H9 (cell line): Measurements from ENCODE around the gene TAGLN3. TPM values are rescaled to one million over a fixed set of nuclear protein-coding genes. Genes with fewer than 3 reads are reported as not detected.

Experiments
- DNase-seq: peaks from one replicate; pipeline ENCODE4 v3.0.0-alpha.2; 2017
- H2AFZ ChIP-seq: one replicate; pipeline ENCODE4 v1.6.1; 2013; ENCODE audit warnings: mild to moderate bottlenecking, low read length, control low read depth, moderate library complexity
- H2AK5ac ChIP-seq: 2 replicates; pipeline ENCODE4 v1.6.1; 2013; ENCODE audit warnings: low read length, control low read depth, mixed read lengths; ENCODE audit not compliant: insufficient read length
- H2BK120ac ChIP-seq: one replicate; pipeline ENCODE4 v1.6.1; 2013; ENCODE audit warnings: low read depth, mild to moderate bottlenecking, low read length, control low read depth, inconsistent platforms; ENCODE audit not compliant: poor library complexity, severe bottlenecking
- H2BK12ac ChIP-seq: 2 replicates; pipeline ENCODE4 v1.6.1; 2013; ENCODE audit warnings: low read length, control low read depth, mixed read lengths, low read depth; ENCODE audit not compliant: insufficient read length
- H2BK15ac ChIP-seq: 2 replicates; pipeline ENCODE4 v1.6.1; 2013; ENCODE audit warnings: low read depth, low read length, control low read depth
- H2BK20ac ChIP-seq: one replicate; pipeline ENCODE4 v1.6.1; 2013; ENCODE audit warnings: low read depth, mild to moderate bottlenecking, low read length, control low read depth, inconsistent platforms; ENCODE audit not compliant: poor library complexity, severe bottlenecking
- H2BK5ac ChIP-seq: 2 replicates; pipeline ENCODE4 v1.6.1; 2013; ENCODE audit warnings: low read length, control low read depth, mixed read lengths; ENCODE audit not compliant: insufficient read length
- H3K14ac ChIP-seq: 2 replicates; pipeline ENCODE4 v1.6.1; 2013; ENCODE audit warnings: low read length, control low read depth; ENCODE audit not compliant: insufficient read depth
- H3K18ac ChIP-seq: 2 replicates; pipeline ENCODE4 v1.6.1; 2013; ENCODE audit warnings: low read depth, mild to moderate bottlenecking, mixed read lengths, low read length, control low read depth; ENCODE audit not compliant: insufficient read length
- H3K23ac ChIP-seq: 2 replicates; pipeline ENCODE4 v1.6.1; 2013; ENCODE audit warnings: low read length, control low read depth, mixed read lengths, low read depth; ENCODE audit not compliant: insufficient read length
- H3K23me2 ChIP-seq: 2 replicates; pipeline ENCODE4 v1.6.1; 2013; ENCODE audit warnings: low read depth, mild to moderate bottlenecking, mixed read lengths, low read length, control low read depth; ENCODE audit not compliant: insufficient read length, poor library complexity, severe bottlenecking
- H3K27ac ChIP-seq: 2 replicates; pipeline ENCODE4 v1.5.1; 2013; ENCODE audit warnings: low read length, control low read depth, mixed read lengths, low read depth; ENCODE audit not compliant: insufficient read length
- H3K27me3 ChIP-seq: 2 replicates; pipeline ENCODE4 v1.6.1; 2013; ENCODE audit warnings: low read length, control low read depth, inconsistent platforms; ENCODE audit not compliant: insufficient read depth
- H3K4ac ChIP-seq: 2 replicates; pipeline ENCODE4 v1.6.1; 2013; ENCODE audit warnings: low read depth, mild to moderate bottlenecking, control low read depth, inconsistent platforms, low read length, moderate library complexity
- H3K4me1 ChIP-seq: 2 replicates; pipeline ENCODE4 v1.6.1; 2013; ENCODE audit warnings: low read length, control low read depth, inconsistent platforms; ENCODE audit not compliant: insufficient read depth
- H3K4me2 ChIP-seq: 2 replicates; pipeline ENCODE4 v1.6.1; 2013; ENCODE audit warnings: low read length, control low read depth, mixed read lengths; ENCODE audit not compliant: insufficient read length, insufficient read depth
- H3K56ac ChIP-seq: 2 replicates; pipeline ENCODE4 v1.6.1; 2013; ENCODE audit warnings: low read depth, mild to moderate bottlenecking, mixed read lengths, low read length, control low read depth; ENCODE audit not compliant: insufficient read length
- H3K79me1 ChIP-seq: 2 replicates; pipeline ENCODE4 v1.6.1; 2013; ENCODE audit warnings: low read depth, mild to moderate bottlenecking, moderate library complexity, low read length, control low read depth, inconsistent platforms; ENCODE audit not compliant: insufficient read depth, poor library complexity, severe bottlenecking
- H3K79me2 ChIP-seq: 2 replicates; pipeline ENCODE4 v1.6.1; 2013; ENCODE audit warnings: low read length, control low read depth, inconsistent platforms; ENCODE audit not compliant: insufficient read depth
- H3K9ac ChIP-seq: 2 replicates; pipeline ENCODE4 v1.6.1; 2013; ENCODE audit warnings: low read length, control low read depth, mixed read lengths; ENCODE audit not compliant: insufficient read length; ENCODE audit errors: extremely low read depth
- H3K9me3 ChIP-seq: one replicate; pipeline ENCODE4 v1.6.1; 2013; ENCODE audit warnings: low read depth, low read length, inconsistent platforms; ENCODE audit not compliant: control insufficient read depth
- H3T11ph ChIP-seq: one replicate; pipeline ENCODE4 v1.6.1; 2013; ENCODE audit warnings: mild to moderate bottlenecking, low read length, control low read depth, inconsistent platforms
- H4K20me1 ChIP-seq: one replicate; pipeline ENCODE4 v1.6.1; 2013; ENCODE audit not compliant: control insufficient read depth, insufficient read length, insufficient read depth
- H4K5ac ChIP-seq: 2 replicates; pipeline ENCODE4 v1.6.1; 2013; ENCODE audit warnings: low read depth, mild to moderate bottlenecking, mixed read lengths, low read length, control low read depth; ENCODE audit not compliant: insufficient read length
- H4K8ac ChIP-seq: replicated peaks from 2 replicates; pipeline ENCODE4 v1.6.1; 2013; ENCODE audit warnings: low read length, control low read depth, mixed read lengths, low read depth; ENCODE audit not compliant: insufficient read length
- H4K91ac ChIP-seq: 2 replicates; pipeline ENCODE4 v1.6.1; 2013; ENCODE audit warnings: low read depth, mild to moderate bottlenecking, moderate library complexity, mixed read lengths, low read length, control low read depth; ENCODE audit not compliant: insufficient read length
- H3K27ac Mint-ChIP-seq, 3 experiments: 2 replicates in 2 of 3; 3 replicates in 1 of 3; pipeline ENCODE4 v1.8.0; 2020 to 2021; ENCODE audit warnings: mixed read lengths in 3 of 3, mild to moderate bottlenecking in 1 of 3, moderate library complexity in 1 of 3
- H3K27me3 Mint-ChIP-seq: 2 replicates; pipeline ENCODE4 v1.8.0; 2021; ENCODE audit warnings: low read depth, mild to moderate bottlenecking, moderate library complexity, mixed read lengths
- H3K36me3 Mint-ChIP-seq, 3 experiments: 2 replicates in 2 of 3; 3 replicates in 1 of 3; pipeline ENCODE4 v1.8.0; 2020 to 2021; ENCODE audit warnings: low read depth in 3 of 3, mixed read lengths in 3 of 3; ENCODE audit not compliant: insufficient read depth in 1 of 3
- H3K4me1 Mint-ChIP-seq, 2 experiments: 2 replicates each; pipeline ENCODE4 v1.8.0; 2020; ENCODE audit warnings: mixed read lengths in 2 of 2
- H3K4me3 Mint-ChIP-seq, 2 experiments: 2 replicates in 1 of 2; 3 replicates in 1 of 2; pipeline ENCODE4 v1.8.0; 2020 to 2021; ENCODE audit warnings: mild to moderate bottlenecking in 2 of 2, mixed read lengths in 2 of 2, moderate library complexity in 1 of 2
- H3K9me3 Mint-ChIP-seq, 2 experiments: 2 replicates in 1 of 2; 3 replicates in 1 of 2; pipeline ENCODE4 v1.8.0; 2020; ENCODE audit warnings: mild to moderate bottlenecking in 2 of 2, mixed read lengths in 2 of 2, moderate library complexity in 1 of 2
- WGBS: extraction: QIAGEN DNeasy Blood & Tissue Kit; methylation state at CpG from one replicate; pipeline ENCODE4 v1.1.7; 2013; ENCODE audit warnings: missing lambda C conversion rate, low lambda C conversion rate, mixed read lengths; ENCODE audit not compliant: insufficient read length; ENCODE audit errors: extremely low coverage; 5-methylcytosine and 5-hydroxymethylcytosine counted together
- total RNA-seq: library from RNA; stranded (reverse); gene quantifications from 2 replicates; pipeline ENCODE4 v1.2.1, GENCODE V29; 2021
- TF ChIP-seq, protein P1 (sequence below): fragments of 200-600 bp; sonication (generic); conservative IDR thresholded peaks from 3 replicates; pipeline ENCODE4 v1.8.0; 2021; ENCODE audit warnings: antibody characterized with exemption, mild to moderate bottlenecking

The TAGLN3 gene
- total RNA-seq, 1 experiment from 2014 or later: 6.4 TPM

GRCh38 chr3:112004669-112005068 lies 5.9 kb downstream of the TAGLN3 start:
- WGBS: no CpG with 5 or more reads among the region's 2 CpGs
- Histone ChIP-seq H4K20me1 (no peaks in the 10 kb centered on the region), H3K9ac (no peak overlapping the region), H3K4me1 (0 out of 2 replicates have a peak, but pooled peaks cover 7% of the 10 kb centered on the region), H3K23me2 (peaks cover 3% of the 10 kb centered on the region), H2BK120ac (no peak overlapping the region), H4K8ac (no peak overlapping the region), H2BK15ac (no peak overlapping the region), H2AFZ (no peak overlapping the region), H3K18ac (no peak overlapping the region), H3K9me3 (no peaks in the 10 kb centered on the region), H3K56ac (no peak overlapping the region), H3K14ac (no peak overlapping the region), H3T11ph (no peak overlapping the region), H2BK12ac (no peak overlapping the region), H2BK20ac (no peak overlapping the region), H3K27ac (no peak overlapping the region), H3K4ac (no peak overlapping the region), H4K5ac (no peak overlapping the region), H2BK5ac (no peak overlapping the region), H3K4me2 (no peak overlapping the region), H3K23ac (no peak overlapping the region), H3K79me2 (no peaks in the 10 kb centered on the region), H2AK5ac (no peak overlapping the region), H4K91ac (no peak overlapping the region), H3K79me1 (no peaks in the 10 kb centered on the region), H3K27me3 (no peaks in the 10 kb centered on the region)
- peaks cover 28 to 47% of the 10 kb centered on the region in 2 experiments for H3K4me1 Mint-ChIP-seq
- TF ChIP-seq, protein P1, sequence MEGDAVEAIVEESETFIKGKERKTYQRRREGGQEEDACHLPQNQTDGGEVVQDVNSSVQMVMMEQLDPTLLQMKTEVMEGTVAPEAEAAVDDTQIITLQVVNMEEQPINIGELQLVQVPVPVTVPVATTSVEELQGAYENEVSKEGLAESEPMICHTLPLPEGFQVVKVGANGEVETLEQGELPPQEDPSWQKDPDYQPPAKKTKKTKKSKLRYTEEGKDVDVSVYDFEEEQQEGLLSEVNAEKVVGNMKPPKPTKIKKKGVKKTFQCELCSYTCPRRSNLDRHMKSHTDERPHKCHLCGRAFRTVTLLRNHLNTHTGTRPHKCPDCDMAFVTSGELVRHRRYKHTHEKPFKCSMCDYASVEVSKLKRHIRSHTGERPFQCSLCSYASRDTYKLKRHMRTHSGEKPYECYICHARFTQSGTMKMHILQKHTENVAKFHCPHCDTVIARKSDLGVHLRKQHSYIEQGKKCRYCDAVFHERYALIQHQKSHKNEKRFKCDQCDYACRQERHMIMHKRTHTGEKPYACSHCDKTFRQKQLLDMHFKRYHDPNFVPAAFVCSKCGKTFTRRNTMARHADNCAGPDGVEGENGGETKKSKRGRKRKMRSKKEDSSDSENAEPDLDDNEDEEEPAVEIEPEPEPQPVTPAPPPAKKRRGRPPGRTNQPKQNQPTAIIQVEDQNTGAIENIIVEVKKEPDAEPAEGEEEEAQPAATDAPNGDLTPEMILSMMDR: no peak
- H3K27ac Mint-ChIP-seq: no peak overlapping the region
- no peak overlapping the region for H3K4me3 Mint-ChIP-seq
- H3K36me3 Mint-ChIP-seq: peaks cover 0 to 15% (median 5%) of the 10 kb centered on the region in 3 experiments; a peak in 4 of 7 replicates
- H3K9me3 Mint-ChIP-seq: no peaks in the 10 kb centered on the region
- peaks cover 6% of the 10 kb centered on the region for H3K27me3 Mint-ChIP-seq
- DNase-seq: no peak
